T-cell (primary cell): Measurements from ENCODE around the gene KCNJ11. TPM values are rescaled to one million over a fixed set of nuclear protein-coding genes. Genes with fewer than 3 reads are reported as not detected.

Experiments used
- ATAC-seq, 4 experiments: fragments of 200-7000 bp in 3 of 4; fragments of 150-1000 bp in 1 of 4; cut with Tn5 transposase; replicated peaks in 1 of 4; 1 replicate in 3 of 4; 2 replicates in 1 of 4; pipeline ENCODE4 v1.10.0; 2021; ENCODE audit warnings: moderate library complexity in 3 of 4, mild to moderate bottlenecking in 2 of 4, moderate number of reproducible peaks in 1 of 4
- CTCF ChIA-PET, 2 donors: fragments of 300-600 bp; sonication (Branson Sonifier 250); formaldehyde crosslinking; loops; one replicate each; lab custom pipeline; 2022; ENCODE audit warnings: antibody characterized with exemption in 2 of 2; lab: Charles Lee
- POLR2A ChIA-PET, 2 donors: fragments of 300-600 bp; sonication (Branson Sonifier 250); formaldehyde crosslinking; loops; one replicate each; lab custom pipeline; 2022; ENCODE audit warnings: antibody characterized with exemption in 2 of 2; lab: Charles Lee
- DNase-seq, 35 experiments: peaks; one replicate each; pipeline versions ENCODE4 v3.0.0 to v3.0.0-alpha.2; 2013 to 2023
- H3K27ac ChIP-seq: one replicate; pipeline ENCODE4 v1.5.1; 2013; ENCODE audit warnings: low read length
- H3K27me3 ChIP-seq, 2 experiments: replicated peaks in 1 of 2; 1 replicate in 1 of 2; 2 replicates in 1 of 2; pipeline versions ENCODE4 v1.6.1 to v1.7.0; 2013; ENCODE audit warnings: low read length in 1 of 2, mixed read lengths in 1 of 2; ENCODE audit not compliant: control insufficient read depth in 2 of 2, insufficient read depth in 2 of 2; ENCODE audit errors: extremely low read depth in 1 of 2
- H3K36me3 ChIP-seq, 2 donors: 1 replicate in 1 of 2; 2 replicates in 1 of 2; pipeline versions ENCODE4 v1.6.1 to v1.7.0; 2013; ENCODE audit warnings: low read length in 1 of 2; ENCODE audit not compliant: control insufficient read depth in 2 of 2, insufficient read depth in 1 of 2; ENCODE audit errors: extremely low read depth in 1 of 2
- H3K4me1 ChIP-seq, 2 experiments: 1 replicate in 1 of 2; 2 replicates in 1 of 2; pipeline versions ENCODE4 v1.6.1 to v1.7.0; 2013; ENCODE audit warnings: low read length in 2 of 2, mixed read lengths in 1 of 2; ENCODE audit not compliant: insufficient read depth in 2 of 2, control insufficient read depth in 1 of 2; ENCODE audit errors: extremely low read depth in 1 of 2
- H3K4me3 ChIP-seq, 2 donors: 1 replicate in 1 of 2; 2 replicates in 1 of 2; pipeline versions ENCODE4 v1.5.1 to v1.7.0; 2013; ENCODE audit warnings: mild to moderate bottlenecking in 2 of 2, low read length in 1 of 2, moderate library complexity in 1 of 2; ENCODE audit not compliant: control insufficient read depth in 1 of 2; ENCODE audit errors: extremely low read depth in 1 of 2
- H3K9me3 ChIP-seq: 2 replicates; pipeline ENCODE4 v1.7.0; 2013
- H3K27ac Mint-ChIP-seq, 2 donors: one replicate each; pipeline ENCODE4 v1.8.0; 2020 to 2021; ENCODE audit warnings: mild to moderate bottlenecking in 2 of 2, mixed read lengths in 2 of 2
- H3K27me3 Mint-ChIP-seq, 2 donors: one replicate each; pipeline ENCODE4 v1.8.0; 2021 to 2022; ENCODE audit warnings: mixed read lengths in 2 of 2
- H3K36me3 Mint-ChIP-seq: one replicate; pipeline ENCODE4 v1.8.0; 2021; ENCODE audit warnings: mixed read lengths
- H3K4me1 Mint-ChIP-seq, 3 donors: one replicate each; pipeline ENCODE4 v1.8.0; 2020 to 2022; ENCODE audit warnings: mixed read lengths in 3 of 3, mild to moderate bottlenecking in 1 of 3
- H3K4me3 Mint-ChIP-seq, 3 donors: one replicate each; pipeline ENCODE4 v1.8.0; 2020 to 2022; ENCODE audit warnings: mild to moderate bottlenecking in 3 of 3, mixed read lengths in 3 of 3, moderate library complexity in 3 of 3
- H3K9me3 Mint-ChIP-seq, 3 donors: one replicate each; pipeline ENCODE4 v1.8.0; 2020 to 2022; ENCODE audit warnings: mixed read lengths in 3 of 3
- WGBS: methylation state at CpG from one replicate; pipeline ENCODE4 v1.1.5; 2013; ENCODE audit warnings: missing lambda C conversion rate; ENCODE audit not compliant: insufficient coverage; 5-methylcytosine and 5-hydroxymethylcytosine counted together
- total RNA-seq, 35 experiments: library from RNA in 6 of 35; stranded (reverse) in 6 of 35; fragments of 120-200 nt in 1 of 35; gene quantifications; one replicate each; pipeline versions ENCODE4 v1.2.1 to v1.2.4 and lab custom pipeline; 2013 to 2026

The KCNJ11 gene
- under 1 TPM in 4 of 5 donors, not detected in 1; 0.33 to 0.63 (median 0.50) TPM for total RNA-seq
- 0.15 TPM for total RNA-seq (2013)
- 0 to 1.8 (median 0.35) reads per million in 29 experiments for total RNA-seq (lab: John Stamatoyannopoulos, UW)

GRCh38 chr11:17388609-17389210 lies at the start of gene KCNJ11:
KCNJ11 (minus strand) TSS chr11:17388659; CDS start chr11:17388091, 568 bp downstream.
- Histone ChIP-seq H3K27me3 (peaks cover 0 to 17% of the 10 kb centered on the region in 2 experiments), H3K4me3 (peak within 1 kb of the TSS; percentile 66 to 74), H3K4me1 (peaks cover 0 to 16% of the 10 kb centered on the region in 2 experiments), H3K9me3 (no peaks in the 10 kb centered on the region), H3K36me3 (no peaks in the 10 kb centered on the region), H3K27ac (no peak within 1 kb of the TSS)
- H3K4me3 Mint-ChIP-seq: peak within 1 kb of the TSS; percentile 80 to 84 (median 82)
- no peaks in the 10 kb centered on the region for H3K27me3 Mint-ChIP-seq
- CTCF ChIA-PET: interaction anchor here (0.6 to 1.6 kb wide), 7 partner anchors 9 to 600 kb away, joined by 3 to 9 read pairs (median 5); no protein-coding TSS in a partner anchor
- POLR2A ChIA-PET: no interaction called here
- peaks cover 1 to 6% (median 5%) of the 10 kb centered on the region in 3 donors for H3K4me1 Mint-ChIP-seq
- peak in 4 of 35 experiments; percentile 3 to 7 (median 6) for DNase-seq
- ATAC-seq: peak; percentile 62 to 72 (median 67)
- no peaks in the 10 kb centered on the region for H3K36me3 Mint-ChIP-seq
- H3K9me3 Mint-ChIP-seq: no peaks in the 10 kb centered on the region
- H3K27ac Mint-ChIP-seq: peak within 1 kb of the TSS in 1 of 2 donors; percentile 48
- 6% methylated on average over 53 of the region's 53 CpGs for WGBS

- Histone ChIP-seq H3K4me1 (peaks cover 0 to 2% of the 10 kb centered on the region in 2 experiments), H3K36me3 (no peaks in the 10 kb centered on the region), H3K9me3 (no peaks in the 10 kb centered on the region), H3K27ac (no peak overlapping the region), H3K4me3 (no peak overlapping the region), H3K27me3 (peaks cover 0 to 24% of the 10 kb centered on the region in 2 experiments)
- DNase-seq (no peak), ATAC-seq (no peak)
- Mint-ChIP-seq H3K9me3 (peaks cover 0 to 4% (median 2%) of the 10 kb centered on the region in 3 donors), H3K27ac (no peak overlapping the region), H3K4me1 (peaks cover 6 to 15% (median 7%) of the 10 kb centered on the region in 3 donors), H3K36me3 (peaks cover 3% of the 10 kb centered on the region), H3K27me3 (peaks cover 8 to 27% of the 10 kb centered on the region in 2 donors), H3K4me3 (no peak overlapping the region)
- ChIA-PET CTCF (no interaction called here), POLR2A (no interaction called here)
- 50% methylated on average over 3 of the region's 3 CpGs for WGBS
Observed at GRCh38 chr11:17437366-17437765, 48.9 kb upstream of the KCNJ11 start.

GRCh38 chr11:17434108-17434507 lies 45.6 kb upstream of the KCNJ11 start:
- Histone ChIP-seq H3K4me3 (no peak overlapping the region), H3K9me3 (no peaks in the 10 kb centered on the region), H3K27ac (no peak overlapping the region), H3K36me3 (no peaks in the 10 kb centered on the region), H3K4me1 (peaks cover 0 to under 1% of the 10 kb centered on the region in 2 experiments), H3K27me3 (peaks cover 0 to 11% of the 10 kb centered on the region in 2 experiments)
- Mint-ChIP-seq H3K4me1 (peaks cover under 1 to 4% (median under 1%) of the 10 kb centered on the region in 3 donors), H3K9me3 (no peaks in the 10 kb centered on the region), H3K27me3 (peaks cover 0 to 5% of the 10 kb centered on the region in 2 donors), H3K4me3 (no peak overlapping the region), H3K27ac (no peak overlapping the region), H3K36me3 (no peaks in the 10 kb centered on the region)
- DNase-seq (no peak), ATAC-seq (no peak)
- ChIA-PET CTCF (no interaction called here), POLR2A (interaction anchor here in 1 of 2 donors (0.6 kb wide), 1 partner anchor 50 kb away, joined by 3 read pairs; no protein-coding TSS in a partner anchor)
- no CpG with 5 or more reads among the region's 4 CpGs for WGBS

GRCh38 chr11:17432002-17432401 lies 43.5 kb upstream of the KCNJ11 start:
- DNase-seq: no peak
- Histone ChIP-seq H3K27ac (no peak overlapping the region), H3K4me3 (no peak overlapping the region), H3K9me3 (no peaks in the 10 kb centered on the region), H3K4me1 (no peaks in the 10 kb centered on the region), H3K27me3 (peaks cover 0 to 19% of the 10 kb centered on the region in 2 experiments), H3K36me3 (no peaks in the 10 kb centered on the region)
- H3K27me3 Mint-ChIP-seq: peaks cover 0 to 6% of the 10 kb centered on the region in 2 donors
- no peaks in the 10 kb centered on the region for H3K36me3 Mint-ChIP-seq
- ChIA-PET POLR2A (no interaction called here), CTCF (no interaction called here)
- H3K27ac Mint-ChIP-seq: no peak overlapping the region
- WGBS: 60% methylated on average over 1 of the region's 7 CpGs
- H3K9me3 Mint-ChIP-seq: no peaks in the 10 kb centered on the region
- no peak for ATAC-seq
- H3K4me1 Mint-ChIP-seq: no peaks in the 10 kb centered on the region
- no peak overlapping the region for H3K4me3 Mint-ChIP-seq

GRCh38 chr11:17431139-17431538 lies 42.7 kb upstream of the KCNJ11 start:
- ChIA-PET POLR2A (no interaction called here), CTCF (interaction anchor here in 1 of 2 donors (0.6 kb wide), 1 partner anchor 34 kb away, joined by 3 read pairs; no protein-coding TSS in a partner anchor)
- no peaks in the 10 kb centered on the region for H3K36me3 Mint-ChIP-seq
- ATAC-seq (no peak), DNase-seq (no peak)
- Histone ChIP-seq H3K9me3 (no peaks in the 10 kb centered on the region), H3K4me3 (no peak overlapping the region), H3K27ac (no peak overlapping the region), H3K36me3 (no peaks in the 10 kb centered on the region), H3K27me3 (peaks cover 0 to 20% of the 10 kb centered on the region in 2 experiments), H3K4me1 (no peaks in the 10 kb centered on the region)
- H3K27ac Mint-ChIP-seq: no peak overlapping the region
- H3K27me3 Mint-ChIP-seq: peaks cover 0 to 6% of the 10 kb centered on the region in 2 donors
- no peak overlapping the region for H3K4me3 Mint-ChIP-seq
- 89% methylated on average over 6 of the region's 8 CpGs for WGBS
- no peaks in the 10 kb centered on the region for H3K4me1 Mint-ChIP-seq
- H3K9me3 Mint-ChIP-seq: no peaks in the 10 kb centered on the region

- DNase-seq (no peak), ATAC-seq (no peak)
- Mint-ChIP-seq H3K27ac (no peak overlapping the region), H3K9me3 (no peaks in the 10 kb centered on the region), H3K4me3 (no peak overlapping the region), H3K36me3 (no peaks in the 10 kb centered on the region), H3K4me1 (no peaks in the 10 kb centered on the region), H3K27me3 (peaks cover 0 to 6% of the 10 kb centered on the region in 2 donors)
- ChIA-PET POLR2A (no interaction called here), CTCF (no interaction called here)
- Histone ChIP-seq H3K36me3 (no peaks in the 10 kb centered on the region), H3K9me3 (no peaks in the 10 kb centered on the region), H3K27me3 (peaks cover 0 to 20% of the 10 kb centered on the region in 2 experiments), H3K4me1 (no peaks in the 10 kb centered on the region), H3K27ac (no peak overlapping the region), H3K4me3 (no peak overlapping the region)
- 89% methylated on average over 8 of the region's 13 CpGs for WGBS
Observed at GRCh38 chr11:17430616-17431015, 42.2 kb upstream of the KCNJ11 start.
